Stimulated activated effector memory CD8-positive, alpha-beta T cell treated with anti-CD3 and anti-CD28 coated beads, Interleukin-12 subunit alpha, Interleukin-12 subunit beta, amount 100 ng/mL, for 72 hours (primary cell): Measurements from ENCODE around the gene FGD4.

ENCODE experiments used
- ATAC-seq: fragments of 150-1000 bp; cut with Tn5 transposase; 2 replicates; pipeline ENCODE4 v1.10.0; 2021
- DNase-seq, 2 donors: peaks; one replicate each; pipeline ENCODE4 v3.0.0; 2021 to 2022; ENCODE audit warnings: low spot score in 2 of 2
- H3K27ac Mint-ChIP-seq: one replicate; pipeline ENCODE4 v1.8.0; 2022; ENCODE audit warnings: mild to moderate bottlenecking, mixed read lengths
- H3K36me3 Mint-ChIP-seq: one replicate; pipeline ENCODE4 v1.8.0; 2022; ENCODE audit warnings: mild to moderate bottlenecking, mixed read lengths
- H3K4me1 Mint-ChIP-seq: one replicate; pipeline ENCODE4 v1.8.0; 2022; ENCODE audit warnings: mixed read lengths
- H3K4me3 Mint-ChIP-seq: one replicate; pipeline ENCODE4 v1.8.0; 2022; ENCODE audit warnings: mild to moderate bottlenecking, mixed read lengths
- H3K9me3 Mint-ChIP-seq: one replicate; pipeline ENCODE4 v1.8.0; 2022; ENCODE audit warnings: mixed read lengths

Gene FGD4

GRCh38 chr12:32437095-32437515 lies 37.7 kb downstream of the FGD4 start:
- H3K27ac Mint-ChIP-seq: no peak overlapping the region

DNA sequence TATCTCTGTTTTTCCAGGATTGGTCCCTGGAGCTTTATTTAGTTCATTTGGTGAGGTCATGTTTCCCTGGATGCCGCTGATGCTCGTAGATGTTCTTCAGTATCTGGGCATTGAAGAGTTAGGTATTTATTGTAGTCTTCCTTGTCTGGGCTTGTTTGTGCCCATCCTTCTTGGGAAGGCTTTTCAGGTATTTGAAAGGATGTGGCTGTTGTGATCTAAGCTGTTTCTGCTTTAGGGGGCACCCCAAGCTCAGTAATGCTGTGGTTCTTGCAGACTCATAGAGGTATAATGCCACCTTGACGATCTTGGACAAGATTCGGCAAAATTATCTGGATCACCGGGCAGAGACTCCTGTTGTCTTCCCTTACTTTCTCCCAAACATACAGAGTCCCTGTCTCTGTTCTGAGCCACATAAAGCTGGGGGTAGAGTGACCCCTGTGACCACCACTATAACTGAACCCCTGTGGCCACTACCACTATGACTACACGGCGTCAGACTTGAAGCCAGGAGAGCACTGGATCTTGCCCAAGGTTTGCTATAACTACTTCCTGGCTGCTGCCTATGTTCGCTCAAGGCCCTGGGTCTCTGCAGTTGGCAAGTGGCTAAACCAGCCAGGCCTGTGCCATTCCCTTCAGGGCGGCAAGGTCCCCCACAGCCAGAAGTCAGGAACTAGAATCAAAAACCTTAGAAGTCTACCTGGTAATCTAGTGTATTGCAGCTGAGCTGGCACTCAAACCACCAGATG lies 40.9 kb downstream of the FGD4 start:
- Mint-ChIP-seq H3K27ac (no peak overlapping the region), H3K4me3 (no peak overlapping the region), H3K9me3 (no peaks in the 10 kb centered on the region), H3K4me1 (no peaks in the 10 kb centered on the region), H3K36me3 (no peaks in the 10 kb centered on the region)
- DNase-seq: no peak
- peak; percentile 40 for ATAC-seq

More at GRCh38 chr12:32437095-32437515, 37.7 kb downstream of the FGD4 start:
- Mint-ChIP-seq H3K4me1 (no peaks in the 10 kb centered on the region), H3K36me3 (no peaks in the 10 kb centered on the region), H3K4me3 (no peak overlapping the region), H3K9me3 (no peaks in the 10 kb centered on the region)
- DNase-seq (no peak), ATAC-seq (no peak)

DNA sequence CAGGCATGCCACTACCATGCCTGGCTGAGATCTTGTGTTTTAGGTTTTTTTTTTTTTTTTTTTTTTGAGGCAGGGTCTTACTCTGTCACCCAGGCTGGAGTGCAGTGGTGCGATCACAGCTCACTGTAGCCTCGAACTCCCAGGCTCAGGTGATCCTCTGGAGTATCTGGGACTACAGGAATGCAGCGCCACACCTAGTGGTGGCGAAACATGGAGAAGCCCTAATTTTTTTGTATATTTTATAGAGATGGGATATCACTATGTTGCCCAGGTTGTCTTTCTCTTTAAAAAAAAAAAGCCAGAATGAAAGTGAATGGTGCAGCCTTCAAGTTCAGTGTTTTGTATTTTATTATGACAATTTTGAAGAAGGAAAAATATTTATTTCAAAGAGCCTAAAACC lies 44.1 kb downstream of the FGD4 start:
- H3K9me3 Mint-ChIP-seq: no peaks in the 10 kb centered on the region
- no peak overlapping the region for H3K4me3 Mint-ChIP-seq
- DNase-seq: no peak
- no peaks in the 10 kb centered on the region for H3K36me3 Mint-ChIP-seq
- ATAC-seq: no peak
- no peak overlapping the region for H3K27ac Mint-ChIP-seq
- peaks cover 7% of the 10 kb centered on the region for H3K4me1 Mint-ChIP-seq

- DNase-seq: no peak
- Mint-ChIP-seq H3K36me3 (no peaks in the 10 kb centered on the region), H3K9me3 (no peaks in the 10 kb centered on the region), H3K4me3 (no peak overlapping the region), H3K27ac (no peak overlapping the region), H3K4me1 (peaks cover 10% of the 10 kb centered on the region)
- no peak for ATAC-seq
Measured at GRCh38 chr12:32444895-32445294, 45.5 kb downstream of the FGD4 start.

DNA sequence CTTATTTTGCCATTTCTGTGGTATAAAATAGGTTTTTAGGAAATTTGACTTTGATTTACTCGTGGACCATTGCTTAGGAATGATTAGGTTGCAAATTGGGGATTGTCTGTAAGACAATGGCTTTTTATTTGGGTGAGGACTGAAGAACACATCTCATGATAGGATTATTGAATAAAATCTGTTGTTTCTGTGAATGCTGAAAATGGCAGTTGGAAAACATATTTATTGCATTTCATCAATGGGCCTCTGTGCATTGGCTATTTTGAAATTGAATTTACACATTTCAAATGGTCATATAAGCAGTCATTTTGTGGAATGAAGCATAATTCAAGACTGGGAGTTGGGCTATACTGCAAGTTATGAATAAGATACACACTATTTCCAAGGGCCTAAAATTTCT lies 46.0 kb downstream of the FGD4 start:
- Mint-ChIP-seq H3K27ac (no peak overlapping the region), H3K4me1 (peaks cover 10% of the 10 kb centered on the region), H3K4me3 (no peak overlapping the region), H3K36me3 (no peaks in the 10 kb centered on the region), H3K9me3 (no peaks in the 10 kb centered on the region)
- DNase-seq: no peak
- no peak for ATAC-seq

DNA sequence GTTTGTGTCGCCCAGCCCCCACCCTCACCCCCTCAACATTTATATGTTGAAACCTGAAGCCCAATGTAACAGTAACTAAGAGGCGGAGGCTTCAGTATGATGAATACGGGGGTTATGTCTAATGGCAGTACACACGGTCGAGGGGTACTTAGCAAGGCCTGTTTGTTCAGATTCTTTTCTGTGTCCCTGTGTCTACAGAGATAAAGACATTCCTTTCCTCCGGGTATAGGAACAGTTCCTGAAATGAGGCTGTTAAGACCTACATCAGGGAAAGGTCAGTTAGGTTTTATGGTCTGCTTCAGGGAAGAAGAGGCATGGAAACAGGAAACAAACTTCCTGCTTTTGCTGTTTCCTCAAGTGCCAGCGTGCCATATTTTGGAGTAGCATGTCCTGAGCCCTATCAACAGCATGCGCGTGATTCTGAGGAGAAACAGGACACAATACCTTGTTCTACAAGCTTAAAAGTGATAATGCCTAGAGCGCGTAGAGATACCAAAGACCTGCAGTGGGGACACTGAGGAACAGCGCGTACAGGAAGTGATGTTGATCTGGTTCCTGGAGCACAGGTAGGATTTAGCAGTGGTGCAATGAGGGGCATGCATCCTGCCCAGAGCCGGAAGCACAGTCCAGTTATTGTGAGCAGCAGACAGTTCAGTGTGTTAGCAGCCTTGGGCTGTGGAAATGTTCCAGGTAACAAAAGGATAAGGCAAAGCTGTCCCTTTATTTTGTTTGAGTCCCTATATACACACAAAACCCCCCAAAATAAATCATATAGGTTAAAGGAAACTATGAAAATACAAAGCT lies 47.2 kb downstream of the FGD4 start:
- Mint-ChIP-seq H3K27ac (no peak overlapping the region), H3K36me3 (no peaks in the 10 kb centered on the region), H3K9me3 (no peaks in the 10 kb centered on the region), H3K4me3 (no peak overlapping the region), H3K4me1 (peaks cover 10% of the 10 kb centered on the region)
- DNase-seq (no peak), ATAC-seq (no peak)

DNA sequence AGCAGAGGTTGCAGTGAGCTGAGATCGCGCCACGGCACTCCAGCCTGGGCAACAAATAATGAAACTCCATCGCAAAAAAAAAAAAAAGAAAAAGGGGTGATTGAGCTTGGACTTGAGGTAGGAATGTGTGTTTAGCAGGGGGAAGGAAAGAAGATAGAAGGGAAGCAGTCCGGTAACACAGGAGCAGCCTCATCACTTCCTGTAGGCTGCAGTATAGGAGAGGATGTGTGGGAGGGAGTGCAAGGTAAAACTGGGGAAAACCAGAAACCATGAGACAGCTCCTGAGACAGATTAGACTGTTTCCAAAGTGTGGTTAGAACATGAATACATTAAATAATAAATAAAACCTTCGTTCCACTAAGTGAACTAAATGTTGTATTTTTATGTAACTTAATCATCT lies 49.2 kb downstream of the FGD4 start:
- no peak for DNase-seq
- peaks cover 10% of the 10 kb centered on the region for H3K4me1 Mint-ChIP-seq
- H3K4me3 Mint-ChIP-seq: no peak overlapping the region
- peak; percentile 37 for ATAC-seq
- H3K9me3 Mint-ChIP-seq: no peaks in the 10 kb centered on the region
- no peaks in the 10 kb centered on the region for H3K36me3 Mint-ChIP-seq
- no peak overlapping the region for H3K27ac Mint-ChIP-seq

DNA sequence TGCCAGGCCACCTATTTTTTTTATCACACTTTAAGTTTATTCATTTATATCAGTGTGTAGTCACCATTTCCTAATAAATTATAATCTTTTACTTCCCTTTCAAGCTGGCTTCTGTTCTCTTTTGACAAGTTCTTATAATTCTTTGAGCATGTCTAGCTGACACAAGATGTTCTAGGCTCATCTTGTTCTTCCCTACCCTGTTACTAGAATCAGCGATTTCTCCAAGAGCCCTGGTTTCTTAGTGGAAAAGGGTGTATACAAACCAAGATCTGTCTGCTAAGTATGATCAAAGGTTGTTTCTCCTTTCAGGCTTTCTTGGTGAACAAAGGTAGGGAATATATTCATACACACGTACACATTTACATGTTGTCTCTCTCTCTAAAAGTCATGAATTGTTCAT lies 51.0 kb downstream of the FGD4 start:
- Mint-ChIP-seq H3K36me3 (no peaks in the 10 kb centered on the region), H3K4me1 (peaks cover 10% of the 10 kb centered on the region), H3K4me3 (no peak overlapping the region), H3K9me3 (no peaks in the 10 kb centered on the region), H3K27ac (no peak overlapping the region)
- DNase-seq (no peak), ATAC-seq (no peak)

GRCh38 chr12:32450768-32451167 lies 51.4 kb downstream of the FGD4 start:
- H3K9me3 Mint-ChIP-seq: no peaks in the 10 kb centered on the region
- H3K4me3 Mint-ChIP-seq: no peak overlapping the region
- H3K27ac Mint-ChIP-seq: no peak overlapping the region
- peaks cover 10% of the 10 kb centered on the region for H3K4me1 Mint-ChIP-seq
- no peaks in the 10 kb centered on the region for H3K36me3 Mint-ChIP-seq
- ATAC-seq: no peak
- DNase-seq: no peak

GRCh38 chr12:32451816-32452215 lies 52.5 kb downstream of the FGD4 start:
- Mint-ChIP-seq H3K27ac (no peak overlapping the region), H3K36me3 (no peaks in the 10 kb centered on the region), H3K4me3 (no peak overlapping the region), H3K9me3 (no peaks in the 10 kb centered on the region), H3K4me1 (peaks cover 10% of the 10 kb centered on the region)
- DNase-seq: no peak
- no peak for ATAC-seq

- DNase-seq: no peak
Measured at GRCh38 chr12:32454075-32454474, 54.7 kb downstream of the FGD4 start.

GRCh38 chr12:32454866-32455265 lies 55.5 kb downstream of the FGD4 start:
- ATAC-seq: no peak
- DNase-seq: no peak
- H3K9me3 Mint-ChIP-seq: no peaks in the 10 kb centered on the region
- no peaks in the 10 kb centered on the region for H3K4me1 Mint-ChIP-seq
- no peak overlapping the region for H3K27ac Mint-ChIP-seq
- no peaks in the 10 kb centered on the region for H3K36me3 Mint-ChIP-seq
- H3K4me3 Mint-ChIP-seq: no peak overlapping the region

More at GRCh38 chr12:32454075-32454474, 54.7 kb downstream of the FGD4 start:
- no peaks in the 10 kb centered on the region for H3K9me3 Mint-ChIP-seq
- H3K4me3 Mint-ChIP-seq: no peak overlapping the region
- H3K27ac Mint-ChIP-seq: no peak overlapping the region
- no peaks in the 10 kb centered on the region for H3K4me1 Mint-ChIP-seq
- no peak for ATAC-seq
- no peaks in the 10 kb centered on the region for H3K36me3 Mint-ChIP-seq

DNA sequence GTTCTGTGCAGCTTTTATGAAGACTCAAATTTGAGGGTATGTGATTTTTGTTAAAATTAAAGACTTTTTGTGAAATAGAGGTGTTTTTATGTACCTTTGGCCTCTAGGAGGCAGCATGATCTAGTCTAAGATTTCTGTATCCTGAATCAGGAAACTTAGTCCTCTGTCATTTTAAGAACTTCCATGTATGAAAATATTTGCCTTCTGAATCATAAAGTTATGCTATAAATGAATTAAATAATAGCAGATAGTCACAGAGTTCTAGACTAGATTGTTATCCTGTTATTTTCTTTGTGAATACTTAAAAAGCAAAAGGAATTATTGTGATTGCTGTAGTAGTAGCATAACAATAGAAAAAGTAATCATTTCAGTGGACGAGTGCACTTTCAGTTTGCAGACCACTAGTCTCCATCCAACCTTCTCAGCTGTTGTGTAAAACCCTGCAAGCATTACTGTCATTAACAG lies 56.3 kb downstream of the FGD4 start:
- peak overlapping the region; percentile 37 for H3K27ac Mint-ChIP-seq
- ATAC-seq (no peak), DNase-seq (no peak)
- no peaks in the 10 kb centered on the region for H3K4me1 Mint-ChIP-seq
- no peaks in the 10 kb centered on the region for H3K36me3 Mint-ChIP-seq
- H3K9me3 Mint-ChIP-seq: no peaks in the 10 kb centered on the region
- H3K4me3 Mint-ChIP-seq: no peak overlapping the region

GRCh38 chr12:32457251-32458025 lies 58.1 kb downstream of the FGD4 start:
- no peak overlapping the region for H3K4me3 Mint-ChIP-seq
- H3K4me1 Mint-ChIP-seq: no peaks in the 10 kb centered on the region
- no peaks in the 10 kb centered on the region for H3K36me3 Mint-ChIP-seq
- H3K9me3 Mint-ChIP-seq: no peaks in the 10 kb centered on the region
- ATAC-seq: no peak
- no peak for DNase-seq
- no peak overlapping the region for H3K27ac Mint-ChIP-seq

- ATAC-seq (no peak), DNase-seq (no peak)
- Mint-ChIP-seq H3K36me3 (no peaks in the 10 kb centered on the region), H3K4me3 (no peak overlapping the region), H3K4me1 (no peaks in the 10 kb centered on the region), H3K27ac (no peak overlapping the region), H3K9me3 (no peaks in the 10 kb centered on the region)
Measured at GRCh38 chr12:32460638-32461037, 61.3 kb downstream of the FGD4 start.
